ENCODE data around the gene ZNF593OS. TPM values are rescaled to one million over a fixed set of nuclear protein-coding genes. Genes with fewer than 3 reads are reported as not detected.

The ZNF593OS gene
- polyA plus RNA-seq, 2 donors, result 0.12 to 0.22 TPM

- H3K27me3 ChIP-seq (ENCODE audit: control insufficient read depth in 1 of 2, insufficient read depth in 2 of 2, low read length in 2 of 2), result peaks cover 0 to 5% of the 10 kb centered on the region in 2 donors
- H3K36me3 ChIP-seq (ENCODE audit: control insufficient read depth in 2 of 2, insufficient read depth in 2 of 2, low read length in 1 of 2), result no peaks in the 10 kb centered on the region
- peaks cover 0 to 5% of the 10 kb centered on the region in 2 donors for H3K4me1 ChIP-seq (ENCODE audit: control insufficient read depth in 2 of 2, insufficient read depth in 2 of 2, low read length in 1 of 2)
- peak overlapping the region; percentile 3 to 11 for H3K27ac ChIP-seq (ENCODE audit: low read depth in 2 of 2, low read length in 1 of 2)
- no peak overlapping the region for H3K4me3 ChIP-seq (ENCODE audit: low read depth in 1 of 2, low read length in 2 of 2)
- no peaks in the 10 kb centered on the region for H3K9me3 ChIP-seq (ENCODE audit: control insufficient read depth in 2 of 2, insufficient read depth in 1 of 2, low read depth in 1 of 2, low read length in 1 of 2)
- 62% methylated on average over 21 of the region's 21 CpGs for WGBS, 2 donors
Observed at GRCh38 chr1:26155370-26156284, 16.0 kb downstream of the ZNF593OS start.

- H3K27me3 ChIP-seq (ENCODE audit: control insufficient read depth in 1 of 2, insufficient read depth in 2 of 2, low read length in 2 of 2), result peaks cover 0 to 5% of the 10 kb centered on the region in 2 donors
Observed at GRCh38 chr1:26154750-26155149, 16.9 kb downstream of the ZNF593OS start.

GRCh38 chr1:26153966-26154532, 17.6 kb downstream of the ZNF593OS start:
- Histone ChIP-seq H3K27me3 (ENCODE audit: control insufficient read depth in 1 of 2, insufficient read depth in 2 of 2, low read length in 2 of 2) (peaks cover 0 to 5% of the 10 kb centered on the region in 2 donors), H3K9me3 (ENCODE audit: control insufficient read depth in 2 of 2, insufficient read depth in 1 of 2, low read depth in 1 of 2, low read length in 1 of 2) (no peaks in the 10 kb centered on the region), H3K4me1 (ENCODE audit: control insufficient read depth in 2 of 2, insufficient read depth in 2 of 2, low read length in 1 of 2) (peaks cover 0 to 5% of the 10 kb centered on the region in 2 donors), H3K4me3 (ENCODE audit: low read depth in 1 of 2, low read length in 2 of 2) (no peak overlapping the region), H3K36me3 (ENCODE audit: control insufficient read depth in 2 of 2, insufficient read depth in 2 of 2, low read length in 1 of 2) (no peaks in the 10 kb centered on the region), H3K27ac (ENCODE audit: low read depth in 2 of 2, low read length in 1 of 2) (no peak overlapping the region)
- WGBS, 2 donors, result 61 to 69% methylated on average over 5 of the region's 5 CpGs

More at GRCh38 chr1:26154750-26155149, 16.9 kb downstream of the ZNF593OS start:
- Histone ChIP-seq H3K4me1 (ENCODE audit: control insufficient read depth in 2 of 2, insufficient read depth in 2 of 2, low read length in 1 of 2) (peaks cover 0 to 5% of the 10 kb centered on the region in 2 donors), H3K36me3 (ENCODE audit: control insufficient read depth in 2 of 2, insufficient read depth in 2 of 2, low read length in 1 of 2) (no peaks in the 10 kb centered on the region), H3K27ac (ENCODE audit: low read depth in 2 of 2, low read length in 1 of 2) (no peak overlapping the region), H3K9me3 (ENCODE audit: control insufficient read depth in 2 of 2, insufficient read depth in 1 of 2, low read depth in 1 of 2, low read length in 1 of 2) (no peaks in the 10 kb centered on the region), H3K4me3 (ENCODE audit: low read depth in 1 of 2, low read length in 2 of 2) (no peak overlapping the region)
- WGBS, 2 donors, result 55% methylated on average over 9 of the region's 9 CpGs

- no peaks in the 10 kb centered on the region for H3K36me3 ChIP-seq (ENCODE audit: control insufficient read depth in 2 of 2, insufficient read depth in 2 of 2, low read length in 1 of 2)
- no peak overlapping the region for H3K4me3 ChIP-seq (ENCODE audit: low read depth in 1 of 2, low read length in 2 of 2)
- no peaks in the 10 kb centered on the region for H3K4me1 ChIP-seq (ENCODE audit: control insufficient read depth in 2 of 2, insufficient read depth in 2 of 2, low read length in 1 of 2)
- H3K27ac ChIP-seq (ENCODE audit: low read depth in 2 of 2, low read length in 1 of 2), result no peak overlapping the region
- H3K9me3 ChIP-seq (ENCODE audit: control insufficient read depth in 2 of 2, insufficient read depth in 1 of 2, low read depth in 1 of 2, low read length in 1 of 2), result no peaks in the 10 kb centered on the region
- no peaks in the 10 kb centered on the region for H3K27me3 ChIP-seq (ENCODE audit: control insufficient read depth in 1 of 2, insufficient read depth in 2 of 2, low read length in 2 of 2)
Observed at GRCh38 chr1:26148887-26149286, 22.7 kb downstream of the ZNF593OS start.

- 42 to 45% methylated on average over 6 of the region's 6 CpGs for WGBS, 2 donors
- no peaks in the 10 kb centered on the region for H3K9me3 ChIP-seq (ENCODE audit: control insufficient read depth in 2 of 2, insufficient read depth in 1 of 2, low read depth in 1 of 2, low read length in 1 of 2)
- H3K36me3 ChIP-seq (ENCODE audit: control insufficient read depth in 2 of 2, insufficient read depth in 2 of 2, low read length in 1 of 2), result no peaks in the 10 kb centered on the region
- H3K4me3 ChIP-seq (ENCODE audit: low read depth in 1 of 2, low read length in 2 of 2), result no peak overlapping the region
- H3K27ac ChIP-seq (ENCODE audit: low read depth in 2 of 2, low read length in 1 of 2), result no peak overlapping the region
- H3K27me3 ChIP-seq (ENCODE audit: control insufficient read depth in 1 of 2, insufficient read depth in 2 of 2, low read length in 2 of 2), result no peaks in the 10 kb centered on the region
- no peaks in the 10 kb centered on the region for H3K4me1 ChIP-seq (ENCODE audit: control insufficient read depth in 2 of 2, insufficient read depth in 2 of 2, low read length in 1 of 2)
Observed at GRCh38 chr1:26145960-26146294, 25.7 kb downstream of the ZNF593OS start.

- Histone ChIP-seq H3K9me3 (ENCODE audit: control insufficient read depth in 2 of 2, insufficient read depth in 1 of 2, low read depth in 1 of 2, low read length in 1 of 2) (no peaks in the 10 kb centered on the region), H3K27ac (ENCODE audit: low read depth in 2 of 2, low read length in 1 of 2) (no peak overlapping the region), H3K4me3 (ENCODE audit: low read depth in 1 of 2, low read length in 2 of 2) (no peak overlapping the region), H3K36me3 (ENCODE audit: control insufficient read depth in 2 of 2, insufficient read depth in 2 of 2, low read length in 1 of 2) (no peaks in the 10 kb centered on the region), H3K27me3 (ENCODE audit: control insufficient read depth in 1 of 2, insufficient read depth in 2 of 2, low read length in 2 of 2) (no peaks in the 10 kb centered on the region), H3K4me1 (ENCODE audit: control insufficient read depth in 2 of 2, insufficient read depth in 2 of 2, low read length in 1 of 2) (no peaks in the 10 kb centered on the region)
- 30% methylated on average over 19 of the region's 19 CpGs for WGBS, 2 donors
Observed at GRCh38 chr1:26145041-26145959, 26.3 kb downstream of the ZNF593OS start.

- no peaks in the 10 kb centered on the region for H3K4me1 ChIP-seq (ENCODE audit: control insufficient read depth in 2 of 2, insufficient read depth in 2 of 2, low read length in 1 of 2)
- H3K27me3 ChIP-seq (ENCODE audit: control insufficient read depth in 1 of 2, insufficient read depth in 2 of 2, low read length in 2 of 2), result no peaks in the 10 kb centered on the region
- no peak overlapping the region for H3K4me3 ChIP-seq (ENCODE audit: low read depth in 1 of 2, low read length in 2 of 2)
- no peaks in the 10 kb centered on the region for H3K9me3 ChIP-seq (ENCODE audit: control insufficient read depth in 2 of 2, insufficient read depth in 1 of 2, low read depth in 1 of 2, low read length in 1 of 2)
- H3K27ac ChIP-seq (ENCODE audit: low read depth in 2 of 2, low read length in 1 of 2), result no peak overlapping the region
- 74 to 83% methylated on average over 8 of the region's 8 CpGs for WGBS, 2 donors
- no peaks in the 10 kb centered on the region for H3K36me3 ChIP-seq (ENCODE audit: control insufficient read depth in 2 of 2, insufficient read depth in 2 of 2, low read length in 1 of 2)
Observed at GRCh38 chr1:26142159-26142558, 29.5 kb downstream of the ZNF593OS start.

- Histone ChIP-seq H3K4me1 (ENCODE audit: control insufficient read depth in 2 of 2, insufficient read depth in 2 of 2, low read length in 1 of 2) (no peaks in the 10 kb centered on the region), H3K4me3 (ENCODE audit: low read depth in 1 of 2, low read length in 2 of 2) (no peak overlapping the region), H3K27ac (ENCODE audit: low read depth in 2 of 2, low read length in 1 of 2) (no peak overlapping the region), H3K36me3 (ENCODE audit: control insufficient read depth in 2 of 2, insufficient read depth in 2 of 2, low read length in 1 of 2) (no peaks in the 10 kb centered on the region), H3K9me3 (ENCODE audit: control insufficient read depth in 2 of 2, insufficient read depth in 1 of 2, low read depth in 1 of 2, low read length in 1 of 2) (no peaks in the 10 kb centered on the region), H3K27me3 (ENCODE audit: control insufficient read depth in 1 of 2, insufficient read depth in 2 of 2, low read length in 2 of 2) (no peaks in the 10 kb centered on the region)
- 65 to 67% methylated on average over 3 of the region's 3 CpGs for WGBS, 2 donors
Observed at GRCh38 chr1:26138974-26139558, 32.6 kb downstream of the ZNF593OS start.

- no peaks in the 10 kb centered on the region for H3K27me3 ChIP-seq (ENCODE audit: control insufficient read depth in 1 of 2, insufficient read depth in 2 of 2, low read length in 2 of 2)
- no peaks in the 10 kb centered on the region for H3K36me3 ChIP-seq (ENCODE audit: control insufficient read depth in 2 of 2, insufficient read depth in 2 of 2, low read length in 1 of 2)
- H3K4me1 ChIP-seq (ENCODE audit: control insufficient read depth in 2 of 2, insufficient read depth in 2 of 2, low read length in 1 of 2), result no peaks in the 10 kb centered on the region
- H3K27ac ChIP-seq (ENCODE audit: low read depth in 2 of 2, low read length in 1 of 2), result no peak overlapping the region
- H3K4me3 ChIP-seq (ENCODE audit: low read depth in 1 of 2, low read length in 2 of 2), result no peak overlapping the region
- WGBS, 2 donors, result 89 to 94% methylated on average over 3 of the region's 3 CpGs
- no peaks in the 10 kb centered on the region for H3K9me3 ChIP-seq (ENCODE audit: control insufficient read depth in 2 of 2, insufficient read depth in 1 of 2, low read depth in 1 of 2, low read length in 1 of 2)
Observed at GRCh38 chr1:26134466-26134865, 37.2 kb downstream of the ZNF593OS start.
